Activated CD8-positive, alpha-beta memory T cell treated with anti-CD3 and anti-CD28 coated beads, Interleukin-2, amount 50 U/mL, for 24 hours (primary cell): Measurements from ENCODE around the gene AZU1.
"Not testable (repeated sequence)": the region's sequence is repeated elsewhere in the genome, so short reads cannot be mapped to it uniquely, and the experiment has no call there.

Experiments
- DNase-seq: peaks from one replicate; pipeline ENCODE4 v3.0.0-alpha.2; 2020; ENCODE audit errors: extremely low read depth

AZU1 gene

DNA sequence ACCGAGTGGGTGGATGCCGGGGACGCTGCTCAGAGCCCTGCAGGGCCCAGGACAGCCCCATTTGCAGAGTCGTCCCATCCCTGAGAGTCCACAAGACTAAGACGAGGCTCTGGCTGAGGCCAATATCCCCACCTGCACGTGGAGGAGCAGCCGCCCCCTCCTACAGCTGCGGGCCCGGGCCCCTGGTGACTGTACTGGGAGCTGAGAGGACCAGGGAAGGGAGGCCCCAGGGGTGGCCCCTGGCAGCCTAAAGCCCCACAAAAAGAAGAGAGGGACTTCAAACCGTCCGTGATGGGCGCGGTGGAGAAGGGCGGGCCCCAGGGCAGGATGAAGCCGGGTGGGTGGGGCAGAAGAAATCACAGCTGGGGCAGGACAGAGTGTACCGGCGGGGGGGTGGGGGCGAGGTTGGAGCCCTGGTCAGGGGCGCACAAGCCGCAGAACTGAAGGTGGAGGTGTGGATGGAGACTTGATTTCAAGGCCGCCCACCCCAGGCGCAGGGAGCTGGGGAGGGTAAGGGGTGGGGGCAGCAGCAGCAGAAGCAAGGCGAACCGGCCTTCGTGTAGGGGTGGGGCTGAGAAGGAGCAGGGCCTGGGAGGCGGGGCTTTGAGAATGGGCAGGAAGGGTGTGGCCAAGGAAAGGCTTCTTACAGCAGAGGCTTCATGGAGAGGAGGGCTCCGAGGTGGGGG, 44.8 kb downstream of the AZU1 start:
- peak; percentile 57 for DNase-seq

DNA sequence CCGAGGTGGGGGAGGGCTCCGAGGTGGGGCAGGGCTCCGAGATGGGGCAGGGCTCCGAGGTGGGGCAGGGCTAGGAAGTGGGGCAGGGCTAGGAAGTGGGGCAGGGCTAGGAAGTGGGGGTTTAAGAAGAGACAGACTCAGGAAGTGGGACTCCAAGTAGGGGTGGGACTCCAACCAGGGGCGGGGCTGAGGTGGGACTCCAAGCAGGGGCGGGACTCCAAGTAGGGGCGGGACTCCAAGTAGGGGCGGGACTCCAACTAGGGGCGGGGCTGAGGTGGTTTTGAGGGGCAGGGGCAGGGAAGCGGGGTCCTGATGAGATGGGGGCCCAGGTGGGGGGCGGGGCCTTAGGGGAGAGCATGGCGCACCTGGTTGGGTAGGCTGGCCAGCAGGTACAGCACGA, 45.4 kb downstream of the AZU1 start:
- no peak for DNase-seq

GRCh38 chr19:873561-874041, 46.0 kb downstream of the AZU1 start:
- no peak for DNase-seq

DNA sequence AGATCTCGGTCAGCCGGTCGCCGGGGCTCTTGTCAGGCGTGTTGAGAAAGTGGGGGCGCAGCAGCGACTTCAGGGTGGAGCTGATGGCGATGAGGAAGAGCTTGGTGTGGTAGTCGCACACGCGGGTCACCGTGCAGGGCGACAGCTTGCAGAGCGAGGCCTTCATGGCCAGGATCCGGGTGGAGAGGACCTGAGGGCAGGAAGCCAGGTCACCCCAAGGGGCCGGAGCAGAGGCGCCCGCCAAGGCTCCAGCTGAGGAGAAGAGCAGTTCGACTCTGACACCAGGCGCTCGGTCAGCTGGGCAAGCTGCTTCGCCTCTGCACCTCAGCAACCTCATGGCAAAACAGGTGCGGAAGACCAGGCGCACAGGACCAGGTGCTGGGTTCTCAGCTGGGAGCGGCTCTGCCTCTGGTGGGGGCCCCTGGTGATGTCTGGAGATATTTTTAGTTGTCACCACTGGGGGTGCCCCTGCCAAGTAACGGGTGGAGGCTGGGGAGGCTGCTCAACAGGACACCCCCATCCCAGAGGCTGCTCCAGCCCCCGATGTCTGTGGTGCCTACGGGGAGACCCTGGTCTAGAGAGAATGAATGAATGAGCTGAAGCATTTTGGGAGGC, 47.7 kb downstream of the AZU1 start:
- no peak for DNase-seq

DNA sequence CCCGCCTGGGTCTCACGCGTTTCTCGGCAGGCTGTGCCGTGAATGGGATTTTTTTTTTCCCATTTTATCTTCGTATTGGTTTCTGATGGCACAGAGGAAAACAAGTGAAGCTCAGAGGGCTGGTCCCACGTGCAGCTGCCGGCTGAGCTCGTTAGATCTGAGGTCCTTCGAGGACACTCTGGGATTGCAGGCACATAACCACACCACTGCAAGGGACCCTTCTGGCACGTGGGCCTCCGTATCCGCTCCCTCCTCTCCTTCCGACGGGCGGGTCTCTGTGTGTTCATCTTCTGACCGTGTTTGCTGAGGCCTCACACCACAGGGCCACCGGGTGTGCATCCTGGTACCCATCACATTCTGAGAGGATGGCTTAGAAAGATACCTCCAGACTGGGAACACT, 48.5 kb downstream of the AZU1 start:
- no peak for DNase-seq

DNA sequence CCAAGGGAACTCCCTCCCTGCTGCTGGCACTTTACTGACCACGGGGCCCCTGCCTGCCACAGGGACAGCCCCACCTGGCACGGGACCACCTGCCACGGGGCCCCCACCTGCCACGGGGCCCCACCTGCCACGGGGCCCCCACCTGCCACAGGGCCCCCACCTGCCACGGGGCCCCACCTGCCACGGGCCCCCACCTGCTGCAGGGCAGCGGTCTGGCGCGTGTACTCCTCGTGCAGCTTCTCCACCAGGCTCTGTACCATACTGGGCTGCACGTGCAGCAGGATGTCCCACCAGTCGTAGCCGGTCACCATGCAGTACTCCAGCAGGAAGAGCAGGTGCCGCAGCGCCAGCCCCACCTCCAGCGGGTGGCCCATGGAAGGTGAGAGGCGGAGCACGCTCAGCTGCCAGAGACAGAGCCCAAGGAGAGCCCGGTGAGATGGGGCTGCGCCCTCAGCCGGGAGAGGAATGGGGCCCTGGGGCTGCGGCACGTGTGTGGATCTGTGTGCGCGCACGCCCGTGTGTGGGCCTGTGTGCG, 49.2 kb downstream of the AZU1 start:
- DNase-seq, result no peak

GRCh38 chr19:877992-878660, 50.5 kb downstream of the AZU1 start:
- not testable (repeated sequence) for DNase-seq

DNA sequence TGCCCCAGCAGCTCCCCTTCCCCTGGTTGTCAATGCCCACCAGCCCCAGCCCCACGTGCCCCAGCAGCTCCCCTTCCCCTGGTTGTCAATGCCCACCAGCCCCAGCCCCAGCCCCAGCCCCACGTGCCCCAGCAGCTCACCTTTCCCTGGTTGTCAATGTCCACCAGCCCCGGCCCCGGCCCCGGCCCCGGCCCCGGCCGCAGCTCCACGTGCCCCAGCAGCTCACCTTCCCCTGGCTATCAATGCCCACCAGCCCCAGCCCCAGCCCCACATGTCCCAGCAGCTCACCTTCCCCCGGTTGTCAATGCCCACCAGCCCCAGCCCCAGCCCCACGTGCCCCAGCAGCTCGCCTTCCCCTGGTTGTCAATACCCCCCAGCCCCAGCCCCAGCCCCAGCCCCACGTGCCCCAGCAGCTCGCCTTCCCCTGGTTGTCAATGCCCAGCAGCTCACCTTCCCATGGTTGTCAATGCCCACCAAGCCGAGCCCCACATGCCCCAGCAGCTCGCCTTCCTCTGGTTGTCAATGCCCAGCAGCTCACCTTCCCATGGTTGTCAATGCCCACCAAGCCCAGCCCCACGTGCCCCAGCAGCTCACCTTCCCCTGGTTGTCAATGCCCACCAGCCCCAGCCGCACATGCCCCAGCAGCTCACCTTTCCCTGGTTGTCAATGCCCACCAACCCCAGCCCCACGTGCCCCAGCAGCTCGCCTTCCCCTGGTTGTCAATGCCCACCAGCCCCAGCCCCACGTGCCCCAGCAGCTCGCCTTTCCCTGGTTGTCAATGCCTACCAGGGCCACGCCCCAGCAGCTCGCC, 51.3 kb downstream of the AZU1 start:
- not testable (repeated sequence) for DNase-seq

- DNase-seq, result no peak
Observed at GRCh38 chr19:879711-880438, 52.2 kb downstream of the AZU1 start.
